ENCODE measurements around the gene SOWAHA. TPM values are rescaled to one million over a fixed set of nuclear protein-coding genes. Genes with fewer than 3 reads are reported as not detected.

SOWAHA gene
- total and polyA plus RNA-seq, 4 experiments from 2014 or later: 0.06 TPM; not detected in 3

GRCh38 chr5:132825033-132825833 lies 12.1 kb downstream of the SOWAHA start:
- intact Hi-C loops (cut with micrococcal nuclease): loop anchor here (10.0 kb wide), 1 partner anchor 530 kb away; the partner anchor contains the start of gene SLC22A4
- H3K9me3 Mint-ChIP-seq: no peaks in the 10 kb centered on the region
- Histone ChIP-seq H3K36me3 (ENCODE audit: insufficient read depth, low read length) (no peaks in the 10 kb centered on the region), H3K9me3 (ENCODE audit: control insufficient read depth in 1 of 2, low read length in 2 of 2) (no peaks in the 10 kb centered on the region), H3K27ac (ENCODE audit: low read depth, low read length) (no peak overlapping the region), H3K4me3 (ENCODE audit: low read length in 2 of 2) (no peak overlapping the region), H3K4me1 (ENCODE audit: insufficient read depth, low read length) (peaks cover 2% of the 10 kb centered on the region), H3K27me3 (ENCODE audit: insufficient read depth, low read length) (peaks cover 20% of the 10 kb centered on the region)
- peak overlapping the region in 5 of 8 donors; percentile 21 to 69 (median 36) for H3K4me3 Mint-ChIP-seq
- POLR2A ChIA-PET (ENCODE audit: partially characterized antibody): no interaction called here
- peaks cover 22 to 43% of the 10 kb centered on the region in 2 donors for H3K27me3 Mint-ChIP-seq
- CTCF ChIA-PET (ENCODE audit: partially characterized antibody): no interaction called here
- no peak for DNase-seq
- no peak overlapping the region for H3K27ac Mint-ChIP-seq
- H3K36me3 Mint-ChIP-seq: no peaks in the 10 kb centered on the region
- peaks cover 4 to 9% (median 6%) of the 10 kb centered on the region in 4 donors for H3K4me1 Mint-ChIP-seq

- H3K4me3 Mint-ChIP-seq: peak overlapping the region in 3 of 8 donors; percentile 10 to 29 (median 25)
- peaks cover 4 to 7% (median 4%) of the 10 kb centered on the region in 4 donors for H3K4me1 Mint-ChIP-seq
- no peak overlapping the region for H3K27ac ChIP-seq (ENCODE audit: low read depth, low read length)
- CTCF ChIA-PET (ENCODE audit: partially characterized antibody): interaction anchor here (0.6 to 1.2 kb wide), 3 partner anchors 8 to 15 kb away, joined by 3 to 6 read pairs (median 3); no protein-coding TSS in a partner anchor
- no peak overlapping the region for H3K4me3 ChIP-seq (ENCODE audit: low read length in 2 of 2)
- no peak overlapping the region for H3K27ac Mint-ChIP-seq
- peaks cover 20% of the 10 kb centered on the region for H3K27me3 ChIP-seq (ENCODE audit: insufficient read depth, low read length)
- peak in 1 of 5 donors; percentile 27 for DNase-seq
- H3K9me3 ChIP-seq (ENCODE audit: control insufficient read depth in 1 of 2, low read length in 2 of 2): no peaks in the 10 kb centered on the region
- peaks cover 22 to 41% of the 10 kb centered on the region in 2 donors for H3K27me3 Mint-ChIP-seq
- H3K4me1 ChIP-seq (ENCODE audit: insufficient read depth, low read length): no peaks in the 10 kb centered on the region
- no peaks in the 10 kb centered on the region for H3K36me3 ChIP-seq (ENCODE audit: insufficient read depth, low read length)
- POLR2A ChIA-PET (ENCODE audit: partially characterized antibody): no interaction called here
- H3K9me3 Mint-ChIP-seq: no peaks in the 10 kb centered on the region
- H3K36me3 Mint-ChIP-seq: no peaks in the 10 kb centered on the region
- intact Hi-C loops (cut with micrococcal nuclease): loop anchor here (10.0 kb wide), 1 partner anchor 531 kb away; the partner anchor contains the start of gene SLC22A4
These were observed 12.8 kb downstream of the SOWAHA start for GRCh38 chr5:132825834-132826391.

GRCh38 chr5:132826424-132827082 lies 13.5 kb downstream of the SOWAHA start:
- Histone ChIP-seq H3K36me3 (ENCODE audit: insufficient read depth, low read length) (no peaks in the 10 kb centered on the region), H3K4me1 (ENCODE audit: insufficient read depth, low read length) (no peaks in the 10 kb centered on the region), H3K27ac (ENCODE audit: low read depth, low read length) (no peak overlapping the region), H3K4me3 (ENCODE audit: low read length in 2 of 2) (no peak overlapping the region), H3K9me3 (ENCODE audit: control insufficient read depth in 1 of 2, low read length in 2 of 2) (no peaks in the 10 kb centered on the region), H3K27me3 (ENCODE audit: insufficient read depth, low read length) (peaks cover 20% of the 10 kb centered on the region)
- H3K9me3 Mint-ChIP-seq: no peaks in the 10 kb centered on the region
- CTCF ChIA-PET (ENCODE audit: partially characterized antibody): interaction anchor here (0.6 to 1.2 kb wide), 4 partner anchors 9 to 57 kb away, joined by 3 to 6 read pairs (median 4); no protein-coding TSS in a partner anchor
- no peaks in the 10 kb centered on the region for H3K36me3 Mint-ChIP-seq
- POLR2A ChIA-PET (ENCODE audit: partially characterized antibody): no interaction called here
- no peak overlapping the region for H3K27ac Mint-ChIP-seq
- intact Hi-C loops (cut with micrococcal nuclease): loop anchor here (10.0 kb wide), 1 partner anchor 532 kb away; the partner anchor contains the start of gene SLC22A4
- H3K4me3 Mint-ChIP-seq: peak overlapping the region in 7 of 8 donors; percentile 25 to 74 (median 51)
- no peak for DNase-seq
- H3K27me3 Mint-ChIP-seq: peaks cover 24 to 47% of the 10 kb centered on the region in 2 donors
- peaks cover 4 to 13% (median 7%) of the 10 kb centered on the region in 4 donors for H3K4me1 Mint-ChIP-seq

GRCh38 chr5:132827943-132828673 lies 15.0 kb downstream of the SOWAHA start:
- Mint-ChIP-seq H3K4me1 (peaks cover 6 to 14% (median 8%) of the 10 kb centered on the region in 4 donors), H3K9me3 (no peaks in the 10 kb centered on the region), H3K27me3 (peaks cover 24 to 50% of the 10 kb centered on the region in 2 donors), H3K27ac (peak overlapping the region in 2 of 7 donors; percentile 8 to 19), H3K36me3 (no peaks in the 10 kb centered on the region), H3K4me3 (peak overlapping the region in 2 of 8 donors; percentile 13 to 59)
- H3K27ac ChIP-seq (ENCODE audit: low read depth, low read length): no peak overlapping the region
- ChIA-PET POLR2A (ENCODE audit: partially characterized antibody) (interaction anchor here (1.7 to 2.6 kb wide), 3 partner anchors 8 to 55 kb away, joined by 7 to 9 read pairs (median 7); partner anchors contain the start of genes GDF9 and UQCRQ), CTCF (ENCODE audit: partially characterized antibody) (interaction anchor here (0.6 to 4.1 kb wide), 10 partner anchors 8 to 301 kb away, joined by 3 to 42 read pairs (median 6); no protein-coding TSS in a partner anchor)
- H3K4me3 ChIP-seq (ENCODE audit: low read length in 2 of 2): no peak overlapping the region
- no peaks in the 10 kb centered on the region for H3K9me3 ChIP-seq (ENCODE audit: control insufficient read depth in 1 of 2, low read length in 2 of 2)
- no peak for DNase-seq
- no peaks in the 10 kb centered on the region for H3K36me3 ChIP-seq (ENCODE audit: insufficient read depth, low read length)
- no peaks in the 10 kb centered on the region for H3K4me1 ChIP-seq (ENCODE audit: insufficient read depth, low read length)
- intact Hi-C loops (cut with micrococcal nuclease): loop anchor here (10.0 kb wide), 1 partner anchor 533 kb away; the partner anchor contains the start of gene SLC22A4
- peaks cover 20% of the 10 kb centered on the region for H3K27me3 ChIP-seq (ENCODE audit: insufficient read depth, low read length)

GRCh38 chr5:132828846-132829494 lies 15.9 kb downstream of the SOWAHA start:
- peak overlapping the region in 1 of 7 donors; percentile 60 for H3K27ac Mint-ChIP-seq
- H3K9me3 Mint-ChIP-seq: no peaks in the 10 kb centered on the region
- Histone ChIP-seq H3K9me3 (ENCODE audit: control insufficient read depth in 1 of 2, low read length in 2 of 2) (no peaks in the 10 kb centered on the region), H3K36me3 (ENCODE audit: insufficient read depth, low read length) (no peaks in the 10 kb centered on the region), H3K4me3 (ENCODE audit: low read length in 2 of 2) (no peak overlapping the region), H3K27ac (ENCODE audit: low read depth, low read length) (no peak overlapping the region), H3K4me1 (ENCODE audit: insufficient read depth, low read length) (no peaks in the 10 kb centered on the region), H3K27me3 (ENCODE audit: insufficient read depth, low read length) (peaks cover 17% of the 10 kb centered on the region)
- H3K4me3 Mint-ChIP-seq: peak overlapping the region; percentile 63 to 92 (median 81)
- intact Hi-C loops (cut with micrococcal nuclease): loop anchor here (10.0 kb wide), 1 partner anchor 534 kb away; the partner anchor contains the start of gene SLC22A4
- POLR2A ChIA-PET (ENCODE audit: partially characterized antibody): interaction anchor here (1.7 to 2.6 kb wide), 3 partner anchors 9 to 54 kb away, joined by 7 to 9 read pairs (median 7); partner anchors contain the start of genes GDF9 and UQCRQ
- peaks cover 24 to 47% of the 10 kb centered on the region in 2 donors for H3K27me3 Mint-ChIP-seq
- peaks cover 5 to 14% (median 8%) of the 10 kb centered on the region in 4 donors for H3K4me1 Mint-ChIP-seq
- H3K36me3 Mint-ChIP-seq: no peaks in the 10 kb centered on the region
- DNase-seq: no peak
- CTCF ChIA-PET (ENCODE audit: partially characterized antibody): interaction anchor here (0.8 to 4.1 kb wide), 16 partner anchors 8 to 302 kb away, joined by 3 to 42 read pairs (median 6); no protein-coding TSS in a partner anchor

Measured in CD4-positive, alpha-beta memory T cell (primary cell).